GM12865 (cell line): ENCODE measurements around the gene TRPV5.

ENCODE experiments used
- DNase-seq: peaks from one replicate; pipeline ENCODE4 v3.0.0; 2010; ENCODE audit warnings: low read depth
- H3K4me3 ChIP-seq: 2 replicates; pipeline ENCODE4 v1.5.1; 2011; ENCODE audit warnings: mild to moderate bottlenecking, low read depth, low read length, control low read depth
- TF ChIP-seq, protein P1 (sequence below): IDR thresholded peaks from 2 replicates; pipeline ENCODE4 v1.5.1; 2011; ENCODE audit warnings: low read length, control low read depth, low read depth, inconsistent platforms; ENCODE audit not compliant: insufficient read depth; ENCODE audit errors: missing control alignments

The TRPV5 gene

DNA sequence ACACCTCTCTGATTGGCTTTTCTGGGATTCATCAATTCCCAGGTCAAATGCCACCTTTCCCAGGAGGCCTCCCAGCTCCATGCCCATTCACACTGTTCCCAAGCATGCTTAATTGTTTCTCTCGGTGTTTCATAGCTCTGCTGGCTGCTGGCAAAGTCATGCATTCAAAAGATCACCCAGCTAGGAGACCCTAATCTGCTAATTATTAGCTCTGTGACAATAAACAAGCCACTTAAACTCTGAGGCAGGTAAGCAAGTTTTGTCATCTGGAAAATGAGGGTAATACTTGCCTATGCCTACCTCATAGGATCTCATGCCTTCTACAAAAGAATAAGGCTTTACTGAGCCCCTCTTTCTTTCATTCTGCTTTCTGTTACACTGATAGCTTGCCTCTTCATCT is 29.4 kb upstream of the TRPV5 start:
- TF ChIP-seq, protein P1, sequence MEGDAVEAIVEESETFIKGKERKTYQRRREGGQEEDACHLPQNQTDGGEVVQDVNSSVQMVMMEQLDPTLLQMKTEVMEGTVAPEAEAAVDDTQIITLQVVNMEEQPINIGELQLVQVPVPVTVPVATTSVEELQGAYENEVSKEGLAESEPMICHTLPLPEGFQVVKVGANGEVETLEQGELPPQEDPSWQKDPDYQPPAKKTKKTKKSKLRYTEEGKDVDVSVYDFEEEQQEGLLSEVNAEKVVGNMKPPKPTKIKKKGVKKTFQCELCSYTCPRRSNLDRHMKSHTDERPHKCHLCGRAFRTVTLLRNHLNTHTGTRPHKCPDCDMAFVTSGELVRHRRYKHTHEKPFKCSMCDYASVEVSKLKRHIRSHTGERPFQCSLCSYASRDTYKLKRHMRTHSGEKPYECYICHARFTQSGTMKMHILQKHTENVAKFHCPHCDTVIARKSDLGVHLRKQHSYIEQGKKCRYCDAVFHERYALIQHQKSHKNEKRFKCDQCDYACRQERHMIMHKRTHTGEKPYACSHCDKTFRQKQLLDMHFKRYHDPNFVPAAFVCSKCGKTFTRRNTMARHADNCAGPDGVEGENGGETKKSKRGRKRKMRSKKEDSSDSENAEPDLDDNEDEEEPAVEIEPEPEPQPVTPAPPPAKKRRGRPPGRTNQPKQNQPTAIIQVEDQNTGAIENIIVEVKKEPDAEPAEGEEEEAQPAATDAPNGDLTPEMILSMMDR, result no peak
- H3K4me3 ChIP-seq, result no peak overlapping the region
- no peak for DNase-seq

GRCh38 chr7:142961973-142962926 is 28.7 kb upstream of the TRPV5 start, which contains the start of gene KEL:
KEL (minus strand) TSS chr7:142962363; CDS start chr7:142962206, 157 bp downstream.
- no peak within 1 kb of the TSS for H3K4me3 ChIP-seq
- TF ChIP-seq, protein P1, result no peak
- no peak for DNase-seq

DNA sequence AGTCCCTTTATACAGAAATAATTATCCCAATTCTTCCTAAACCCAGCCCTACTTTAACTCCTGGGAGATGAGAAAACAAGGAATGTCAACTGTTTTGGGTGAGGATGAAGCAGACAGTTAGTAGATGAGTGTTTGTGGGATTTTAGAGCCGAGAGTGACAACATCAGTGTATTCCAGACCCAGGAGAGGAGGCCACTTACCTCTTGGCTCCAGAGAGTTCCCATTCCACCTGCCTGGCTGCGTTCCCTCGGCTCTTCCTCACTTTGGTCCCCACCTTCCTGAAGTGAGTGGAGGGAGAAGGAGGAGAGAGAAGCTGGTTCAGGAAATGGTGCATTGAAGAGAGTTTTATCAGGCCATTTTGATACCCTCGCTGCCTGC is 28.0 kb upstream of the TRPV5 start:
- no peak for DNase-seq
- TF ChIP-seq, protein P1, result no peak
- no peak overlapping the region for H3K4me3 ChIP-seq

GRCh38 chr7:142960955-142961512 is 27.5 kb upstream of the TRPV5 start:
- H3K4me3 ChIP-seq, result no peak overlapping the region
- DNase-seq, result no peak
- TF ChIP-seq, protein P1, result peak; percentile 12

DNA sequence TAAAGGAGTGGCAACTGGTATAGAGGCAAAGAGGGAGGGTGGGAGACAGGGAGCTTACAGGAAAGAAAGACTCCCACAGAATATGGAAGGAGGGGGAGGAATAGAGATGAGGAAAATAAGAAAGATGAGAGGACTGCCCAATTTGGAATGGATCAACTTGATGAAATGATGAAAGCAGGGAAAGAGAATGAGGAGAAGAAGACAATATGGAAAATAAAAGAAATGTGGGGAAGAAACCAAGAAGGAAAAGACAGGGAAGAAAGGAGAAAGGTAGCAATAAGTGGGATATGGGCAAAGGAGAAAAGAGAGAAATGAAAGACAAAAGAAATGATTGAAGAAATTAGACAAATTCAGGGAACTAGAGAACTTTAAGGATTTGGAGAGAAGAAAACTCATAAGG is 25.7 kb upstream of the TRPV5 start:
- H3K4me3 ChIP-seq, result no peak overlapping the region
- TF ChIP-seq, protein P1, result no peak
- DNase-seq, result no peak

GRCh38 chr7:142957723-142958122 is 24.2 kb upstream of the TRPV5 start:
- no peak overlapping the region for H3K4me3 ChIP-seq
- TF ChIP-seq, protein P1, result no peak
- DNase-seq, result no peak
